WTC11 (cell line): Measurements from ENCODE around the gene BACH2. TPM values are rescaled to one million over a fixed set of nuclear protein-coding genes. Genes with fewer than 3 reads are reported as not detected.

ENCODE experiments used
- ATAC-seq: fragments of 200-7000 bp; cut with Tn5 transposase; 2 replicates; pipeline ENCODE4 v1.10.0; 2021; ENCODE audit warnings: mild to moderate bottlenecking, moderate library complexity
- CTCF ChIA-PET: fragments of 300-600 bp; sonication (Branson Sonifier 250); formaldehyde crosslinking; loops from one replicate; lab custom pipeline; 2021; ENCODE audit warnings: antibody characterized with exemption; lab: Charles Lee
- POLR2A ChIA-PET: fragments of 350-600 bp; sonication (Branson Sonifier 250); formaldehyde crosslinking; loops from one replicate; lab custom pipeline; 2021; ENCODE audit warnings: antibody characterized with exemption; lab: Charles Lee
- DNase-seq: peaks from one replicate; pipeline ENCODE4 v3.0.0; 2021; ENCODE audit warnings: low spot score
- H3K27ac Mint-ChIP-seq: 2 replicates; pipeline ENCODE4 v1.8.0; 2021; ENCODE audit warnings: mixed read lengths
- H3K27me3 Mint-ChIP-seq: 2 replicates; pipeline ENCODE4 v1.8.0; 2021; ENCODE audit warnings: low read depth, mild to moderate bottlenecking, moderate library complexity, mixed read lengths
- H3K36me3 Mint-ChIP-seq: 2 replicates; pipeline ENCODE4 v1.8.0; 2021; ENCODE audit warnings: mixed read lengths
- H3K4me1 Mint-ChIP-seq: 2 replicates; pipeline ENCODE4 v1.8.0; 2022; ENCODE audit warnings: mixed read lengths
- H3K4me3 Mint-ChIP-seq: 2 replicates; pipeline ENCODE4 v1.8.0; 2021; ENCODE audit warnings: mild to moderate bottlenecking, moderate library complexity, mixed read lengths
- H3K9me3 Mint-ChIP-seq: 2 replicates; pipeline ENCODE4 v1.8.0; 2021; ENCODE audit warnings: mixed read lengths
- ATF1 ChIP-seq: sonication (generic); formaldehyde crosslinking; IDR thresholded peaks from 2 replicates; pipeline ENCODE4 v1.8.1; 2023; ENCODE audit warnings: mild to moderate bottlenecking, moderate library complexity, missing genetic modification reagents
- CBFB ChIP-seq: sonication (generic); formaldehyde crosslinking; IDR thresholded peaks from 2 replicates; pipeline ENCODE4 v1.8.1; 2022; ENCODE audit warnings: mild to moderate bottlenecking, low read depth, missing genetic modification reagents
- CREB1 ChIP-seq: sonication (generic); formaldehyde crosslinking; IDR thresholded peaks from 2 replicates; pipeline ENCODE4 v1.8.0; 2023; ENCODE audit warnings: mild to moderate bottlenecking, missing genetic modification reagents
- E2F1 ChIP-seq: sonication (generic); formaldehyde crosslinking; IDR thresholded peaks from 2 replicates; pipeline ENCODE4 v1.8.0; 2022; ENCODE audit warnings: mild to moderate bottlenecking, missing genetic modification reagents
- E2F4 ChIP-seq: sonication (generic); formaldehyde crosslinking; IDR thresholded peaks from 2 replicates; pipeline ENCODE4 v1.8.1; 2022; ENCODE audit warnings: low read depth, mild to moderate bottlenecking, moderate library complexity, missing genetic modification reagents, borderline replicate concordance
- E2F5 ChIP-seq: sonication (generic); formaldehyde crosslinking; IDR thresholded peaks from 2 replicates; pipeline ENCODE4 v1.8.1; 2022; ENCODE audit warnings: mild to moderate bottlenecking, moderate library complexity, missing genetic modification reagents
- GRHL2 ChIP-seq: fragments of 250-450 bp; sonication (Bioruptor Pico); IDR thresholded peaks from 2 replicates; pipeline ENCODE4 v1.8.0; 2022; ENCODE audit warnings: mild to moderate bottlenecking, moderate library complexity; ENCODE audit not compliant: insufficient replicate concordance, severe bottlenecking
- HMGA2 ChIP-seq: fragments of 250-450 bp; sonication (Bioruptor Pico); IDR thresholded peaks from 2 replicates; pipeline ENCODE4 v1.4.0; 2021; ENCODE audit warnings: mild to moderate bottlenecking, moderate library complexity
- JUN ChIP-seq: sonication (generic); formaldehyde crosslinking; IDR thresholded peaks from 2 replicates; pipeline ENCODE4 v1.8.0; 2023; ENCODE audit warnings: mild to moderate bottlenecking, missing genetic modification reagents
- MYBL2 ChIP-seq: sonication (generic); formaldehyde crosslinking; IDR thresholded peaks from 2 replicates; pipeline ENCODE4 v1.8.1; 2023; ENCODE audit warnings: mild to moderate bottlenecking, moderate library complexity, missing genetic modification reagents
- PRDM15 ChIP-seq: sonication (generic); formaldehyde crosslinking; IDR thresholded peaks from 2 replicates; pipeline ENCODE4 v1.8.0; 2022; ENCODE audit warnings: missing genetic modification reagents
- RELA ChIP-seq: sonication (generic); formaldehyde crosslinking; IDR thresholded peaks from 2 replicates; pipeline ENCODE4 v1.8.1; 2022; ENCODE audit warnings: missing genetic modification reagents, mild to moderate bottlenecking, borderline replicate concordance
- SP1 ChIP-seq: sonication (generic); formaldehyde crosslinking; conservative IDR thresholded peaks from 2 replicates; pipeline ENCODE4 v1.8.1; 2022; ENCODE audit warnings: missing genetic modification reagents
- USF2 ChIP-seq: sonication (generic); formaldehyde crosslinking; IDR thresholded peaks from 2 replicates; pipeline ENCODE4 v1.8.1; 2023; ENCODE audit warnings: mild to moderate bottlenecking, missing genetic modification reagents, moderate library complexity
- ZBTB21 ChIP-seq: sonication (generic); formaldehyde crosslinking; IDR thresholded peaks from 2 replicates; pipeline ENCODE4 v1.8.1; 2023; ENCODE audit warnings: mild to moderate bottlenecking, missing genetic modification reagents, borderline replicate concordance
- ZBTB43 ChIP-seq: sonication (generic); formaldehyde crosslinking; IDR thresholded peaks from 2 replicates; pipeline ENCODE4 v1.8.1; 2023; ENCODE audit warnings: mild to moderate bottlenecking, missing genetic modification reagents
- ZMAT4 ChIP-seq: fragments of 250-450 bp; sonication (Bioruptor Pico); IDR thresholded peaks from 2 replicates; pipeline ENCODE4 v1.9.0; 2021; ENCODE audit warnings: mild to moderate bottlenecking
- ZNF396 ChIP-seq: fragments of 250-450 bp; sonication (Bioruptor Pico); IDR thresholded peaks from 2 replicates; pipeline ENCODE4 v1.8.0; 2021; ENCODE audit warnings: mild to moderate bottlenecking, moderate library complexity, borderline replicate concordance
- total RNA-seq: library from RNA; stranded (reverse); gene quantifications from 3 replicates; pipeline ENCODE4 v1.2.3, GENCODE V29; 2021

BACH2 gene
- total RNA-seq, 1 experiment from 2014 or later = 5.9 TPM

GRCh38 chr6:90020746-90021145 is 275.9 kb downstream of the BACH2 start:
- CTCF ChIA-PET = interaction anchor here (0.7 kb wide), 1 partner anchor 1265 kb away, joined by 3 read pairs; no protein-coding TSS in a partner anchor

GRCh38 chr6:90019216-90019615 is 277.4 kb downstream of the BACH2 start:
- ChIA-PET POLR2A (no interaction called here), CTCF (no interaction called here)
- H3K4me1 Mint-ChIP-seq = no peaks in the 10 kb centered on the region
- ATAC-seq = no peak
- H3K36me3 Mint-ChIP-seq = no peaks in the 10 kb centered on the region
- H3K4me3 Mint-ChIP-seq = no peak overlapping the region
- no peaks in the 10 kb centered on the region for H3K27me3 Mint-ChIP-seq
- DNase-seq = no peak
- H3K27ac Mint-ChIP-seq = no peak overlapping the region
- peaks cover 8% of the 10 kb centered on the region; the same call in 1 of the 2 replicates for H3K9me3 Mint-ChIP-seq
- no peak for TF ChIP-seq E2F1 (CRISPR knock-in tag)
- no peak for TF ChIP-seq JUN (CRISPR knock-in tag)
- no peak for TF ChIP-seq GRHL2
- no peak for TF ChIP-seq SP1
- TF ChIP-seq USF2 (CRISPR knock-in tag) = no peak
- no peak for TF ChIP-seq HMGA2

More at GRCh38 chr6:90020746-90021145, 275.9 kb downstream of the BACH2 start:
- DNase-seq (no peak), ATAC-seq (no peak)
- H3K27ac Mint-ChIP-seq = no peak overlapping the region
- no peaks in the 10 kb centered on the region for H3K27me3 Mint-ChIP-seq
- no peaks in the 10 kb centered on the region for H3K4me1 Mint-ChIP-seq
- no peaks in the 10 kb centered on the region for H3K36me3 Mint-ChIP-seq
- H3K9me3 Mint-ChIP-seq = peaks cover 8% of the 10 kb centered on the region; the same call in 1 of the 2 replicates
- POLR2A ChIA-PET = no interaction called here
- TF ChIP-seq E2F5 (CRISPR knock-in tag) = no peak
- no peak for TF ChIP-seq ATF1 (CRISPR knock-in tag)
- no peak for TF ChIP-seq CBFB (CRISPR knock-in tag)
- no peak for TF ChIP-seq PRDM15 (CRISPR knock-in tag)
- no peak for TF ChIP-seq CREB1 (CRISPR knock-in tag)
- no peak for TF ChIP-seq ZBTB43 (CRISPR knock-in tag)
- TF ChIP-seq ZBTB21 = no peak
- no peak for TF ChIP-seq E2F4
- TF ChIP-seq MYBL2 = no peak
- TF ChIP-seq ZMAT4 (CRISPR knock-in tag) = no peak
- TF ChIP-seq ZNF396 (CRISPR knock-in tag) = no peak
- TF ChIP-seq RELA (CRISPR knock-in tag) = no peak
- H3K4me3 Mint-ChIP-seq = no peak overlapping the region
